ENCODE results near the gene NR2F6.

The NR2F6 gene

DNA sequence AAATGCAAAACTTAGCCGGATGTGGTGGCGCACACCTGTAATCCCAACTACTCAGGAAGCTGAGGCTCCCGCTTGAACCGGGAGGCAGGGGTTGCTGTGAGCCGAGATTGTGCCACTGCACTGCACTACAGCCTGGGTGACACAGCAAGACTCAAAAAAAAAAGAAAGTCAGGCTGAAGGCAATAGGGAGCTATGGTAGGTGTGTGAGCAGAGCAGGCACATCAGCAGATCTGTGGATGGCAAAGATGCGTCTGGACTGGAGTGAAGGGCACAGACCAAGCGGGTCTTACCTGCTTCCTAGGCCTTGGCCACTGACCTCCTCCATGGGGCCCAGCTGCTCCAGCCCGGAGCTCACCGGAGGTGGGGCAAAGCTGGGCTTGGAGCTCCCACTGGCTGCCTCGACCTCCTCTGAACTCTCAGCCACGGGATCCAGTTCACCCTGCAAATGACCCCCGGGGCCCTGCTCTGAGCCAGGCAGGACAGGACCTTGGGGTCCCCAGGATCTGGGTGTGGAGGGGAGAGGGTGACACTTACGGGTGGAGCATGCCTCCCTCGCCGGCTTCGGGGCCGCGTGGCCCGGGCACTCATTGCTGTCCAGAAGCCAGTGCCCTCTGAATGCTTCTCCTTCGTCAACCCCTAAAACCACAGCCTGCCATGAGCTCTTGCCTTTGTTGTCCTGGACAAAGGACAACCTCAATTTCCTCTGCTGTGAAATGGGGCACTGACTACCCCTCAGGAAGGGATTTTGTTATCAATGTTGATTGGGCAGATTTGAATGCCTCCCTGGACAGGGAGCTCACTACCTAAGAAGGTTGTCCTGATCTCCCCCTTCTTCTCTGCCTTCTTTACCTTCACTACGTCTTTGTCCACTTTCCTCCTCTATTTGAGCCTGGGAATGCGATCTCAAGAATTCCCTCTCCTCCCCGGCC lies 18.3 kb upstream of the NR2F6 start:
- no peak for DNase-seq (ENCODE audit: low read depth)

- no peak for DNase-seq (ENCODE audit: low read depth)
These were observed 16.8 kb upstream of the NR2F6 start for GRCh38 chr19:17262557-17262956.

DNA sequence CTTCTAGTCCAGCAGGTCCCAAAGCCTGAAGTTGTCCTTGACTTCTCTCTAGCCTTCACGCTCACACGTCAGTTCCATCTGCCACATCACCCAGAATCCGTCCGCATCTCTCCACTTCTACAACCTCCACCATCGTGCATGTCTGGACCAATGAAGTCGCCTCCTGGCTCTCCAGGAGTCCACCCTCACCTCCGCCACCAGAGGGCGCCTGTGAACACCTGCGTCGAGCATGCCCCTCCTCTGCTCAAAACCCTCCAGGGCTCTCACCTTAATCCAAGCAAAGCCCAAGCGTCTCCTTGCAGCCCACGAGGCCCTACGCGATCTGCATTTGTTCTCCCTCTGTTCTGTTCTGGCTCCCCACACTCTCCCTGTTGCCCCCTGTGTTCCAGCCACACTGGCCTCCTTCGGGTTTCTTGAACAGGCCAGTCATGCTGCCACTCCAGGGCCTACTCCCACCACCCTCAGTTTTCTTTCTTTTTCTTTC lies 15.2 kb upstream of the NR2F6 start:
- peak; percentile 28 for DNase-seq (ENCODE audit: low read depth)

DNA sequence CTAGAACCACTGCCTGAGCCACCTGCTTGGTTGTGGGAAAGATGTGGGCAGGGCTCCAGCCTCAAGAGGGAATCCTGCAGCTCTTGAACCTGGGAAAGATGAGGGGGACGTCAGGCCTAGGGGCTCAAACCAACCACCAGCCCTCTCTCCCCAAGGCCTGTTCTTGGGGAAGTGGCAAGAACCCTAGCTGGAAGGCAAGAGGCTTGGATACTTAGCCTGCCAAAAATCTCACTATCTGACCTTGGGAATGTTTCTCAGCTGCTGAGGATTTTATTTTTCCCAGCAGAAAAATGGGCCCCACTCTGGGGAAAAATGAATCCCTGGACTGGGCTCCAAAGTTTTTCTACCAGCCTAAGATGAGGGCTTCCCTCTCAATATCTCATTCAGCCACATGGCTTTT lies 14.2 kb upstream of the NR2F6 start:
- DNase-seq (ENCODE audit: low read depth), result no peak

GRCh38 chr19:17259118-17259780 lies 13.5 kb upstream of the NR2F6 start:
- no peak for DNase-seq (ENCODE audit: low read depth)

DNA sequence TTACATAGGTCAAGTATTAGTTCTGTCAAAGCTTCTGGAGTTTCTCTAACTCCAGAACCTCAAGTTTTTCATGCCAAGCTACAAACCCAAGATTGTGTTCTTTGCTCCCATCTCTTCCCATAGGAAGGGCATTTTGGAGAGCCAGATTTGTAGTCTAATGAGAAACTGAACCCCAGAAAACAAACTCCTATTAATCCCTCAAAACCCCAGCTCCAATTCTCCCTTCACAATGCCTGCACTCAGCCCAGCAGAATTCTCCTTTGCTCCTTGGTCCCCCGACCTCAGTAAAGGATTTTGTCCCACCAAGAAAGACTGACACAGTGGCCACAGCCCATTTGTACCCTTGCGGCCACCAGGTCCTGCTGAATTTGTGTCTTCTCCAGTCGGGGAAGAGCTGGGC lies 10.4 kb upstream of the NR2F6 start:
- no peak for DNase-seq (ENCODE audit: low read depth)

- DNase-seq (ENCODE audit: low read depth), result no peak
These were observed 9.5 kb upstream of the NR2F6 start for GRCh38 chr19:17255150-17255621.

GRCh38 chr19:17254636-17255035 lies 8.9 kb upstream of the NR2F6 start:
- no peak for DNase-seq (ENCODE audit: low read depth)

DNA sequence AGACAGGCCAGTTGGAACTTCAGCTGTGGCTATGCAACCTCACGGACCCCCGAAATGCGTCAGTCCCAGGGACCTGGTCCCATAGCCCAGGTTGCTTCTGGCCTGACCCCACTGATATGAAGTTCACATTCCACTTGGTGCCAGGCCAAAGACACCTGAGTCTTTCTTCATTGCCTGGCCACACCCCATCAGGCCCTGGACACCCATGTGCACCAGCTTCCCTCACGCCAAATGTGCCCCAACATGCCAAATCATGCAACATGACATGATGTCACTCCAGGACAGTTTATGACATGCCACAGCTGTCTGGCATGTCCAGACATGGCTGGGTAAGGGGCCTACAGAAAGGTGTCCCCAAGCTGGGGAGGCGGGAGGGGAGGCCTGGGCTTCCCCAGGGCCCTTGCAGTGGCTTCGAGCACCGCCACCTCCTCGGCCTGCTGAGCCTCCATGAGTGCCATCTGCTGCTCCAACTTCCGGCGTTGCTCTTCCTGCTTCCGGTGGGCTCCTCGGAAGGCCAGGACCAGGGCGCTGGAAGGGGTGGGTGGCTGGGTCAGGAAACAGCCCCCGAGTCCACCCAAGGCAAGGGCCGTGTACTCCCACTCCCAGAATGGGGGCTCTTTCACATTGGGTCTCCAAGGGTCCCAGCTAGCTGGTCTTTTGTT lies 4.3 kb upstream of the NR2F6 start:
- no peak for DNase-seq (ENCODE audit: low read depth)

DNA sequence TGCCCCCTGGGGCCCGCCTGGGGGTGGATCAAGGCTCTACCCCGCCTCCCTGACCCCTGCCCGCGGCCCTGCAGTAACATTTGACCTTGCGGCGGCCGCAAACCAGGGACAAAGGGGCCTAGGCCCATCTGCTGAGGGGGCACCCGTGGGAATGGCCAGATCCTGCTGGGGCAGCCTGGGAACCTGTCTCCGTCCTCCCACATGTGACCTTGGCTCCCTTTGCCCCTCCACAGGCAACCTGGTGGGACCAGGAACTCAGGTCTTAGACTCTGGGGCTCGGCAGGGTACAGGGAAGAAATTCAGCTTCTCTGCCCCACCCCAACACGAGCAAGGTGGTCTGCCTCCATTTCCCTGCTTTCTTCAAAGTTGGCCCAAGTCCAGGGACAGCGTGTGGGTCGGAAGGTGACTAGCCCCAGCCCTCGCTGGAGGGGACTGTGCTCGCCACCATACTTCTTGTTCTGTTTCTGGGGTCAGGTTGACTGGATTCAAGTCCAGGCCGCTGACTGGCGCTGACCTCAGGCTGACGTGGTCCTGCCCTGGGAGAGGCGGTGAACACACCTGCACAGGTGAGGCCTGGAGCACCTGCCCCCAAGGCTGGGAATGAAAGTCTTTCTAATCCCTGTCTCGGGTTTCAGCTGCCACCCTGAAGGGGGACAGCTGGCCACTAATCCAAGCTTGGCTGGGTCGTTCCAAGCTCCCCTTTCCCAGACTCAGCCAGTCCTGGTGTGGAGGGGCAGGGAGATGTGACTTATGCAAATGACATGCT lies 2.5 kb upstream of the NR2F6 start:
- no peak for DNase-seq (ENCODE audit: low read depth)

DNA sequence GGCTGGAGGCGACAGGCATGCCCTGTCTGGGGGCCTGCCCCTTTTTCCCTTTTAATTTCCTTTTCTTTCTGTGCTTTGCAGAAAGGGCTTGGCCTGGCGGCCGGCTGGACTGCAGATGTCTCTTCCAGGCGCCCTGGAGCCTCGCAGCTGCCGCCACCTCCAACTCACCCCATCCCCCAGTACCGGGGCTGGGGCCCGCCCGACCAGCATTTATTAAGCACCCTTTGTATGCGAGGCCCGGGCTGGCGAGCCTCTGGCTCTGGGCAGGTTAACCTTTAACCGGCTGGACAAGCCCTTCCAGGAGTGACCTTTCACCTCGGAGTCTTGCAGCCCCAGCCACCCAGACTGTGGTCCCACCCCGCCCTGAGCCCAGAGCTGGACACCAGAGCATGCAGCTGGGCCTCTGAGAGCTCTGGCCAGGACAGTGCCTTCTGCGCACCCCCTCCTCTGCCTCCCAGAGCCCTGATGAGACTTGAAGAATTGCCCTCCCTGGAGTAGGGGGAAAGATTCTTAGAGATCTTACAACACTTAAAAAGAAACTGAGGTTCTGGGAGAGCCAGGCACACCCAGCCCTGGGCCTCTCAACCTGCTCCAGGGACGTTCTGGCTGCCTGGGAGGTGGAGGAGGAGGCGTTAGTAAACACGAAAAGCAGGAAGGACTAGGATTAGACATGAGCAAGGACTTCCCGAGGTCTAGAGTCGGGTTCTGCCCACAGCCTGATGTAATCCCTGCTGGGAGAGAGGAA lies 1.1 kb upstream of the NR2F6 start:
- DNase-seq (ENCODE audit: low read depth), result no peak

DNA sequence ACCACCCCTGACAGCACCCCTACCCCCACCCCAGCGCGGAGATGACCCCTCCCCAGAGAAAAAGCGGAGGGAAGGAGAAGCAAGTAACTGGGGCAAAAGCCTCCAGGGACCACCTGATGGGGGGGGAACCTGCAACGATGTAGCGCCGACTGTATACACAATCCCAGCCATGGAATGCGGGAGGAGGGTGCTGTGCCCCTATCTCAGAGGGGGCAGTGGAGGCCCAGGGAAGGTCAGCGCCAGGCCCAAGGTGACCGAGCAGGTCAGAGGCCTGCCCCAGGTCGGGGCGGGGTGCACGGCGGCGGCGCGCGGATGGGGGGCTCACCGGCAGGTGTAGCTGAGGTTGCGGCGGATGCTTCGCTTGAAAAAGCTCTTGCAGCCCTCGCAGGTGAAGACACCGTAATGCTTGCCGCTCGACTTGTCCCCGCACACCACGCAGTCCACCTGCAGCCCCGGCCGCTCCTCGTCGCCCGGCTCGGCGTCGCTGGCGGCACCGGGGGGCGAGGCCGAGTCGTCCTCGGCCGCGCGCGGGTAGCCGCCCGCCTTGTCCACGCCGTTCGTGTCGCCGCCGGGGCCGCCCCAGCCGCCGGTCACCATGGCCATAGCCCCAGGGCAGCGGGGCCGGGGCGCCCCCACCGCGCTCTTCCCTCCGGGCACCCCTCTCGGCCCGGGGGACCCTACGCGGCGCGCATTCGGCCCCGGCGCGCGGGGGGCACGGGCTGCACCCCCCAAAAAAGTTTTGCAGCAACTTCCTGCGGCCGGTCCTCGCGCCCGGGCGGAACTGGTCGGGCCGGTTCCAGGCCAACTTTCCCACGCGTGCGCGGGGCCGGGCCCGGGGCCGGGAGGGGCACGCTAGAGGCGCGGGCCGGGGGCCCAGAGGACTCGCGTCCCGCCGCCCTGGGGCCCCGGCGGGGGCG lies 843 bp downstream of the NR2F6 start:
- no peak for DNase-seq (ENCODE audit: low read depth)

- no peak for DNase-seq (ENCODE audit: low read depth)
These were observed 1.7 kb downstream of the NR2F6 start for GRCh38 chr19:17243830-17244617.

- no peak for DNase-seq (ENCODE audit: low read depth)
These were observed 2.4 kb downstream of the NR2F6 start for GRCh38 chr19:17243211-17243829.

- DNase-seq (ENCODE audit: low read depth), result no peak
These were observed 3.1 kb downstream of the NR2F6 start for GRCh38 chr19:17242431-17243208.

- no peak for DNase-seq (ENCODE audit: low read depth)
These were observed 4.8 kb downstream of the NR2F6 start for GRCh38 chr19:17240826-17241399.

GRCh38 chr19:17240062-17240752 lies 5.5 kb downstream of the NR2F6 start:
- DNase-seq (ENCODE audit: low read depth), result no peak

All from stromal cell of bone marrow (primary cell).